Left ventricle myocardium inferior (tissue), 1 donor: ENCODE measurements around the gene COX10. TPM values are rescaled to one million over a fixed set of nuclear protein-coding genes. Genes with fewer than 3 reads are reported as not detected.

ENCODE experiments used
- DNase-seq: peaks from one replicate; pipeline ENCODE4 v3.0.0-alpha.2; 2020
- H3K27ac ChIP-seq: fragments of 200-600 bp; replicated peaks from 2 replicates; pipeline ENCODE4 v1.8.0; 2021
- H3K27me3 ChIP-seq: fragments of 200-600 bp; 2 replicates; pipeline ENCODE4 v1.8.0; 2021; ENCODE audit warnings: low read depth
- H3K36me3 ChIP-seq: fragments of 200-600 bp; 2 replicates; pipeline ENCODE4 v1.8.0; 2021
- H3K4me1 ChIP-seq: fragments of 200-600 bp; 2 replicates; pipeline ENCODE4 v1.8.0; 2021
- H3K4me3 ChIP-seq: fragments of 200-600 bp; 2 replicates; pipeline ENCODE4 v1.8.0; 2021; ENCODE audit warnings: mild to moderate bottlenecking, moderate library complexity
- H3K9me3 ChIP-seq: fragments of 200-600 bp; replicated peaks from 2 replicates; pipeline ENCODE4 v1.8.0; 2021
- CTCF ChIP-seq: fragments of 200-600 bp; IDR thresholded peaks from 2 replicates; pipeline ENCODE4 v1.8.0; 2021; ENCODE audit warnings: antibody characterized with exemption, mild to moderate bottlenecking, borderline replicate concordance
- intact Hi-C: fragments of 100-400 bp; cut with micrococcal nuclease; formaldehyde crosslinking; loops from one replicate; pipeline ENCODE4 v1.11.0; 2022
- total RNA-seq: library from RNA; stranded (reverse); fragmentation: NEBNext Ultra II Directional; extraction: Animal tissue kit (Norgen Biotek cat#: 25700); gene quantifications from one replicate; pipeline ENCODE4 v1.2.1, GENCODE V29; 2021
- donor health status: DM: no; HTN: yes; CAD: no; lungs with severe emphysema.

COX10 gene
- total RNA-seq, 1 donor from 2014 or later: 46.3 TPM

- H3K9me3 ChIP-seq: no peaks in the 10 kb centered on the region
- DNase-seq: no peak
- no peaks in the 10 kb centered on the region for H3K27me3 ChIP-seq
- intact Hi-C loops: no loop called here
- H3K4me1 ChIP-seq: peaks cover 12% of the 10 kb centered on the region
- no peak for TF ChIP-seq CTCF
- H3K4me3 ChIP-seq: no peak overlapping the region
- H3K36me3 ChIP-seq: no peaks in the 10 kb centered on the region
- no peak overlapping the region for H3K27ac ChIP-seq
Observed at GRCh38 chr17:14134456-14134855, 65.2 kb downstream of the COX10 start.

- Histone ChIP-seq H3K9me3 (no peaks in the 10 kb centered on the region), H3K4me3 (no peak overlapping the region), H3K27me3 (no peaks in the 10 kb centered on the region), H3K36me3 (no peaks in the 10 kb centered on the region), H3K4me1 (peaks cover 19% of the 10 kb centered on the region), H3K27ac (no peak overlapping the region)
- intact Hi-C loops: no loop called here
- DNase-seq: no peak
- no peak for TF ChIP-seq CTCF
Observed at GRCh38 chr17:14135906-14136590, 66.7 kb downstream of the COX10 start.

GRCh38 chr17:14138649-14139048 lies 69.3 kb downstream of the COX10 start:
- intact Hi-C loops: no loop called here
- Histone ChIP-seq H3K4me3 (no peak overlapping the region), H3K36me3 (no peaks in the 10 kb centered on the region), H3K9me3 (no peaks in the 10 kb centered on the region), H3K4me1 (peaks cover 30% of the 10 kb centered on the region), H3K27me3 (no peaks in the 10 kb centered on the region), H3K27ac (no peak overlapping the region)
- TF ChIP-seq CTCF: no peak
- DNase-seq: no peak

- Histone ChIP-seq H3K4me3 (no peak overlapping the region), H3K27ac (no peak overlapping the region), H3K27me3 (no peaks in the 10 kb centered on the region), H3K4me1 (peaks cover 33% of the 10 kb centered on the region), H3K9me3 (no peaks in the 10 kb centered on the region), H3K36me3 (no peaks in the 10 kb centered on the region)
- intact Hi-C loops: no loop called here
- TF ChIP-seq CTCF: no peak
- DNase-seq: no peak
Observed at GRCh38 chr17:14143688-14144087, 74.4 kb downstream of the COX10 start.

GRCh38 chr17:14144508-14144907 lies 75.2 kb downstream of the COX10 start:
- no peak for DNase-seq
- H3K36me3 ChIP-seq: no peaks in the 10 kb centered on the region
- no peaks in the 10 kb centered on the region for H3K27me3 ChIP-seq
- peaks cover 33% of the 10 kb centered on the region for H3K4me1 ChIP-seq
- intact Hi-C loops: no loop called here
- no peak overlapping the region for H3K4me3 ChIP-seq
- no peaks in the 10 kb centered on the region for H3K9me3 ChIP-seq
- TF ChIP-seq CTCF: no peak
- no peak overlapping the region for H3K27ac ChIP-seq
